Measurements from ENCODE around the gene FOXF1. TPM values are rescaled to one million over a fixed set of nuclear protein-coding genes. Genes with fewer than 3 reads are reported as not detected.

Gene FOXF1
- total RNA-seq = 10 to 100 TPM in 5 of 6 donors, 1 to 10 TPM in 1; 6.3 to 73.6 (median 24.5) TPM

DNA sequence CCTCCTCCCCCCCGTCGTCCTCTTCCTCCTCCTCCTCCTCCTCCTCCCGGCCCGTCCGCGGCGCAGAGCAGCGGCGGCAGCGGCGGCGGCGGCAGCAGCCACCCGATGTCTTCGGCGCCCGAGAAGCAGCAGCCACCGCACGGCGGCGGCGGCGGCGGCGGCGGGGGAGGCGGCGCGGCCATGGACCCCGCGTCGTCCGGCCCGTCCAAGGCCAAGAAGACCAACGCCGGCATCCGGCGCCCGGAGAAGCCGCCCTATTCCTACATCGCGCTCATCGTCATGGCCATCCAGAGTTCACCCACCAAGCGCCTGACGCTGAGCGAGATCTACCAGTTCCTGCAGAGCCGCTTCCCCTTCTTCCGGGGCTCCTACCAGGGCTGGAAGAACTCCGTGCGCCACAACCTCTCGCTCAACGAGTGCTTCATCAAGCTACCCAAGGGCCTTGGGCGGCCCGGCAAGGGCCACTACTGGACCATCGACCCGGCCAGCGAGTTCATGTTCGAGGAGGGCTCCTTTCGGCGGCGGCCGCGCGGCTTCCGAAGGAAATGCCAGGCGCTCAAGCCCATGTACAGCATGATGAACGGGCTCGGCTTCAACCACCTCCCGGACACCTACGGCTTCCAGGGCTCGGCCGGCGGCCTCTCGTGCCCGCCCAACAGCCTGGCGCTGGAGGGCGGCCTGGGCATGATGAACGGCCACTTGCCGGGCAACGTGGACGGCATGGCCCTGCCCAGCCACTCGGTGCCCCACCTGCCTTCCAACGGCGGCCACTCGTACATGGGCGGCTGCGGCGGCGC, at the start of gene FOXF1:
Gene FOXF1 (plus strand): TSS at position 63 of the 797 bp plus-strand sequence. CDS start 43 bp downstream, at position 106.
- Histone ChIP-seq H3K36me3 (peaks cover 0 to 50% (median 3%) of the 10 kb centered on the region in 4 donors), H3K27ac (peak within 1 kb of the TSS; percentile 94 to 97 (median 95)), H3K27me3 (peaks cover 0 to 56% (median 27%) of the 10 kb centered on the region in 4 donors), H3K4me1 (peaks cover 14 to 42% (median 24%) of the 10 kb centered on the region in 4 donors), H3K9me3 (no peaks in the 10 kb centered on the region), H3K4me3 (peak within 1 kb of the TSS; percentile 60 to 66 (median 64))
- peak in 1 of 2 donors; percentile 90 for DNase-seq
- WGBS, 2 donors = 2% methylated on average over 57 of the region's 89 CpGs; no CpG with 5 or more reads in 1 of the 2 donors
- TF ChIP-seq POLR2A (IDR thresholded peaks at IDR 0.05) = peak in 3 of 4 donors; percentile 36 to 64 (median 46)
- TF ChIP-seq POLR2AphosphoS5 (IDR thresholded peaks at IDR 0.05) = peak in 1 of 2 donors; percentile 83
- TF ChIP-seq, protein P1, sequence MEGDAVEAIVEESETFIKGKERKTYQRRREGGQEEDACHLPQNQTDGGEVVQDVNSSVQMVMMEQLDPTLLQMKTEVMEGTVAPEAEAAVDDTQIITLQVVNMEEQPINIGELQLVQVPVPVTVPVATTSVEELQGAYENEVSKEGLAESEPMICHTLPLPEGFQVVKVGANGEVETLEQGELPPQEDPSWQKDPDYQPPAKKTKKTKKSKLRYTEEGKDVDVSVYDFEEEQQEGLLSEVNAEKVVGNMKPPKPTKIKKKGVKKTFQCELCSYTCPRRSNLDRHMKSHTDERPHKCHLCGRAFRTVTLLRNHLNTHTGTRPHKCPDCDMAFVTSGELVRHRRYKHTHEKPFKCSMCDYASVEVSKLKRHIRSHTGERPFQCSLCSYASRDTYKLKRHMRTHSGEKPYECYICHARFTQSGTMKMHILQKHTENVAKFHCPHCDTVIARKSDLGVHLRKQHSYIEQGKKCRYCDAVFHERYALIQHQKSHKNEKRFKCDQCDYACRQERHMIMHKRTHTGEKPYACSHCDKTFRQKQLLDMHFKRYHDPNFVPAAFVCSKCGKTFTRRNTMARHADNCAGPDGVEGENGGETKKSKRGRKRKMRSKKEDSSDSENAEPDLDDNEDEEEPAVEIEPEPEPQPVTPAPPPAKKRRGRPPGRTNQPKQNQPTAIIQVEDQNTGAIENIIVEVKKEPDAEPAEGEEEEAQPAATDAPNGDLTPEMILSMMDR (IDR thresholded peaks at IDR 0.05) = no peak
- ATAC-seq (ENCODE audit: low FRiP score in 2 of 2) = peak in 1 of 2 donors; percentile 15

DNA sequence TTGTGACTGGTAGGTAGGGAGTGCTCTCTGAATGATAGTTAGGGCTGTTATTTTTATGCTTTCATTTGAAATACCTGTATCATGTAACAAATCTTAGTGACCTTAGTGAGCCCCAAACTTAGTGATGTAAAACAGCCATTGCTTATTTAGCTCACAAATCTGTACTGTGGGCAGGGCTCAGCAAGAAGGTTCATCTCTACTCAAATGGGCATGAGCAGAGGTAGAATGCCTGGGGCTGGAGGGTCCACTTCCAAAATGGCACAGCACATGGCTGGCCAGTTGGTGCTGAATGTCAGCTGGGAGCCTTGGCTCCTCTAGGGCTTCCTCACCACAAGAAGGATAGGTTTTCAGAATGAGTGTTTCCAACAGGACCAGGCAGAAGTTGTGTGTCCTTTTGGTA, 49.3 kb upstream of the FOXF1 start:
- Histone ChIP-seq H3K9me3 (peaks cover 0 to 15% (median 14%) of the 10 kb centered on the region in 4 donors), H3K4me1 (peaks cover 0 to 10% (median 4%) of the 10 kb centered on the region in 4 donors), H3K27ac (no peak overlapping the region), H3K27me3 (no peaks in the 10 kb centered on the region), H3K4me3 (no peak overlapping the region), H3K36me3 (no peaks in the 10 kb centered on the region)
- DNase-seq (no peak), ATAC-seq (ENCODE audit: low FRiP score in 2 of 2) (no peak)
- TF ChIP-seq, protein P1 (IDR thresholded peaks at IDR 0.05) = no peak
- TF ChIP-seq EP300 (IDR thresholded peaks at IDR 0.05) (no peak), POLR2AphosphoS5 (IDR thresholded peaks at IDR 0.05) (no peak), POLR2A (IDR thresholded peaks at IDR 0.05) (no peak)

DNA sequence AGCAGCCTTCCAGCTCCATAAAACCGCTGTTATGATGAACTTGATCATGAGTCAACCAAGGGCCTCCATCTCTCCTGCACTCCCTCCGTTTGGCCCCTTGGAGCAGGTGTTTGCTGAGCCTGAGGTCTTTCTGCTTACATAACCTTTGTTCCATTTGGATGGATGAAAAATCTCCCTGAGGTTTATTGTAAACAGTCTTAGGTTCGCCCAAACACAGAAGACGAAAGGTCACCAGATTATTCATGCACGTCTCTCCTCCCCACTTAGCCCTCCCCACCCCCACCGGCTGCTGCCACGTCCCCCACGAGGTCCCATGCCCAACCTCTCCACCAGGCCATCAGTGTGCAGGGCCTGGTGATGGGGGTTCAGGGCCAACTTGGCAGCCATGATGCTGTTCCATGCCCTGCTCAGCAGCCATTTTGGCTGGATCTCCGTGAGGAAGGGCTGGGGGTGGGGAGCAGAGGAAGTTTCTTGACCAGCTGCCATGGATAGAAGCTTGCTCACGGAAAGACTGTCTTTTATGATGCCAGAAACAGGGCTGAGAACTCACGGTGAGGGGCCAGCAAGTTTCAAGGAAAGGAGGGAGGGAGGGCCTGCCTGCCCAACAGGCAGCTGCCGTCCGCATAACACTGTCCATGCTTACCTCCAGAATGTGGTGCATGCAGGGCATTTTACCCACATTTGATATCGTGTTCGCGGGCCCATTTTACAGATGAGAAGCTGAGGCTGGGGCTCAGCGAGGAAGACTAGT, 47.8 kb upstream of the FOXF1 start:
- no peak overlapping the region for H3K27ac ChIP-seq
- no peaks in the 10 kb centered on the region for H3K27me3 ChIP-seq
- H3K36me3 ChIP-seq = no peaks in the 10 kb centered on the region
- peaks cover 0 to 10% (median 4%) of the 10 kb centered on the region in 4 donors for H3K4me1 ChIP-seq
- DNase-seq (no peak), ATAC-seq (ENCODE audit: low FRiP score in 2 of 2) (no peak)
- TF ChIP-seq POLR2A (IDR thresholded peaks at IDR 0.05) (no peak), EP300 (IDR thresholded peaks at IDR 0.05) (no peak), POLR2AphosphoS5 (IDR thresholded peaks at IDR 0.05) (no peak)
- TF ChIP-seq, protein P1 (IDR thresholded peaks at IDR 0.05) = no peak
- 62 to 66% methylated on average over 14 to 17 of the region's 17 CpGs for WGBS, 2 donors
- H3K4me3 ChIP-seq = no peak overlapping the region
- peaks cover 0 to 15% (median 14%) of the 10 kb centered on the region in 4 donors for H3K9me3 ChIP-seq

DNA sequence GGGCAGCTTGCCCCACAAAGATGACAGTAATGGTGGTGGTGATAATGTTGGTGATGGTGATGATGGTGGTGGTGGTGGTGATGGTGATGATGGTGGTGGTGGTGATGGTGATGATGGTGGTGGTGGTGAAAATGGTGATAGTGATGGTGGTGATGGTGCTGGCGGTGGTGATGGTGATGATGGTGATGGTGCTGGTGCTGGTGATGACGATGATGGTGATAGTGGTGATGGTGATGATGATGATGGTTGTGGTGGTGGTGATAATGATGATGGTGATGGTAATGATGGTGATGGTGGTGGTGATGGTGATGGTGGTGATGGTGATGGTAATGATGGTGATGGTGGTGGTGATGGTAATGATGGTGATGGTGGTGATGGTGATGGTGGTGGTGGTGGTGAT, 46.3 kb upstream of the FOXF1 start:
- Histone ChIP-seq H3K27me3 (no peaks in the 10 kb centered on the region), H3K9me3 (peaks cover 0 to 15% (median 14%) of the 10 kb centered on the region in 4 donors), H3K36me3 (no peaks in the 10 kb centered on the region), H3K4me3 (no peak overlapping the region), H3K27ac (no peak overlapping the region), H3K4me1 (no peaks in the 10 kb centered on the region)
- DNase-seq (no peak), ATAC-seq (ENCODE audit: low FRiP score in 2 of 2) (no peak)
- no peak for TF ChIP-seq POLR2A (IDR thresholded peaks at IDR 0.05)
- TF ChIP-seq, protein P1 (IDR thresholded peaks at IDR 0.05) = no peak
- no peak for TF ChIP-seq POLR2AphosphoS5 (IDR thresholded peaks at IDR 0.05)
- no peak for TF ChIP-seq EP300 (IDR thresholded peaks at IDR 0.05)
- 95 to 98% methylated on average over 2 of the region's 2 CpGs for WGBS, 2 donors

Measured in upper lobe of left lung (tissue), 6 donors.